ENCODE data around the gene GGA2. TPM values are rescaled to one million over a fixed set of nuclear protein-coding genes. Genes with fewer than 3 reads are reported as not detected.

Gene GGA2
- total and polyA plus RNA-seq, 2 donors (not counting 1 experiment from before 2014, with no cell fraction given) = 19.5 to 29.6 TPM

GRCh38 chr16:23432176-23433128, 77.8 kb downstream of the GGA2 start:
- Histone ChIP-seq H3K4me2 (ENCODE audit: extremely low read depth, insufficient read depth, low read length) (no peak overlapping the region), H4K20me1 (ENCODE audit: control insufficient read depth, extremely low read depth, insufficient read depth, low read length) (no peaks in the 10 kb centered on the region), H3K27ac (ENCODE audit: insufficient read depth, low read length) (no peak overlapping the region), H3K9ac (ENCODE audit: insufficient read depth, low read length) (no peak overlapping the region), H3K79me2 (ENCODE audit: control insufficient read depth, insufficient read depth, low read length) (no peaks in the 10 kb centered on the region), H3K9me3 (ENCODE audit: control insufficient read depth, insufficient read depth, low read depth, low read length) (no peaks in the 10 kb centered on the region), H2AFZ (ENCODE audit: low read length) (no peak overlapping the region), H3K4me3 (replicated peaks in 1 of 4; ENCODE audit: control extremely low read depth in 1 of 4, insufficient read depth in 1 of 4, low read depth in 3 of 4, low read length in 4 of 4) (no peak overlapping the region), H3K36me3 (ENCODE audit: control insufficient read depth, insufficient read depth, low read length) (peaks cover 7% of the 10 kb centered on the region), H3K4me1 (ENCODE audit: control insufficient read depth, extremely low read depth, insufficient read depth, low read length) (no peaks in the 10 kb centered on the region), H3K27me3 (ENCODE audit: control insufficient read depth, insufficient read depth, low read length) (no peaks in the 10 kb centered on the region)
- peak in 1 of 2 donors; percentile 64 for DNase-seq (ENCODE audit: low read depth in 2 of 2)
- no peak for TF ChIP-seq EZH2 (IDR thresholded peaks at IDR 0.05; ENCODE audit: low read length, missing control alignments)

- no peaks in the 10 kb centered on the region for H3K79me2 ChIP-seq (ENCODE audit: control insufficient read depth, insufficient read depth, low read length)
- no peak overlapping the region for H3K27ac ChIP-seq (ENCODE audit: insufficient read depth, low read length)
- TF ChIP-seq EZH2 (IDR thresholded peaks at IDR 0.05; ENCODE audit: low read length, missing control alignments) (no peak), CTCF (conservative IDR thresholded peaks at IDR 0.05 in 1 of 2, IDR thresholded peaks at IDR 0.05 in 1 of 2; ENCODE audit: low read depth in 1 of 2, low read length in 2 of 2) (no peak)
- no peaks in the 10 kb centered on the region for H4K20me1 ChIP-seq (ENCODE audit: control insufficient read depth, extremely low read depth, insufficient read depth, low read length)
- H3K36me3 ChIP-seq (ENCODE audit: control insufficient read depth, insufficient read depth, low read length) = peaks cover 6% of the 10 kb centered on the region
- H3K4me3 ChIP-seq (replicated peaks in 1 of 4; ENCODE audit: control extremely low read depth in 1 of 4, insufficient read depth in 1 of 4, low read depth in 3 of 4, low read length in 4 of 4) = no peak overlapping the region
- H3K27me3 ChIP-seq (ENCODE audit: control insufficient read depth, insufficient read depth, low read length) = no peaks in the 10 kb centered on the region
- no peaks in the 10 kb centered on the region for H3K9me3 ChIP-seq (ENCODE audit: control insufficient read depth, insufficient read depth, low read depth, low read length)
- no peak overlapping the region for H2AFZ ChIP-seq (ENCODE audit: low read length)
- DNase-seq (ENCODE audit: low read depth in 2 of 2) = no peak
- no peak overlapping the region for H3K9ac ChIP-seq (ENCODE audit: insufficient read depth, low read length)
- no peak overlapping the region for H3K4me2 ChIP-seq (ENCODE audit: extremely low read depth, insufficient read depth, low read length)
- H3K4me1 ChIP-seq (ENCODE audit: control insufficient read depth, extremely low read depth, insufficient read depth, low read length) = peaks cover 5% of the 10 kb centered on the region
Observed at GRCh38 chr16:23428351-23428750, 81.9 kb downstream of the GGA2 start.

GRCh38 chr16:23424292-23424958, 85.9 kb downstream of the GGA2 start:
- DNase-seq (ENCODE audit: low read depth in 2 of 2) = peak; percentile 23 to 37
- TF ChIP-seq EZH2 (IDR thresholded peaks at IDR 0.05; ENCODE audit: low read length, missing control alignments) (no peak), CTCF (conservative IDR thresholded peaks at IDR 0.05 in 1 of 2, IDR thresholded peaks at IDR 0.05 in 1 of 2; ENCODE audit: low read depth in 1 of 2, low read length in 2 of 2) (no peak)
- no peaks in the 10 kb centered on the region for H3K27me3 ChIP-seq (ENCODE audit: control insufficient read depth, insufficient read depth, low read length)
- no peak overlapping the region for H2AFZ ChIP-seq (ENCODE audit: low read length)
- no peak overlapping the region for H3K9ac ChIP-seq (ENCODE audit: insufficient read depth, low read length)
- peak overlapping the region; percentile 5 for H3K27ac ChIP-seq (ENCODE audit: insufficient read depth, low read length)
- no peaks in the 10 kb centered on the region for H3K79me2 ChIP-seq (ENCODE audit: control insufficient read depth, insufficient read depth, low read length)
- H3K4me1 ChIP-seq (ENCODE audit: control insufficient read depth, extremely low read depth, insufficient read depth, low read length) = peaks cover 10% of the 10 kb centered on the region
- H4K20me1 ChIP-seq (ENCODE audit: control insufficient read depth, extremely low read depth, insufficient read depth, low read length) = no peaks in the 10 kb centered on the region
- no peaks in the 10 kb centered on the region for H3K9me3 ChIP-seq (ENCODE audit: control insufficient read depth, insufficient read depth, low read depth, low read length)
- H3K36me3 ChIP-seq (ENCODE audit: control insufficient read depth, insufficient read depth, low read length) = no peaks in the 10 kb centered on the region
- H3K4me3 ChIP-seq (replicated peaks in 1 of 4; ENCODE audit: control extremely low read depth in 1 of 4, insufficient read depth in 1 of 4, low read depth in 3 of 4, low read length in 4 of 4) = no peak overlapping the region
- H3K4me2 ChIP-seq (ENCODE audit: extremely low read depth, insufficient read depth, low read length) = peak overlapping the region; percentile 37
